AG04450 (cell line): Measurements from ENCODE around the gene CAMSAP1. TPM values are rescaled to one million over a fixed set of nuclear protein-coding genes. Genes with fewer than 3 reads are reported as not detected.

Source experiments
- CTCF ChIA-PET: fragments of 300-600, 350-600 bp; formaldehyde crosslinking; extraction: SDS; loops from one replicate; lab custom pipeline; 2022; ENCODE audit warnings: antibody characterized with exemption, inconsistent platforms; lab: Charles Lee
- POLR2A ChIA-PET: fragments of 350-600 bp; formaldehyde crosslinking; extraction: SDS; loops from one replicate; lab custom pipeline; 2021; ENCODE audit warnings: antibody characterized with exemption, inconsistent platforms; lab: Yijun Ruan, JAX
- DNase-seq: peaks from one replicate; pipeline ENCODE4 v3.0.0-alpha.2; 2011; ENCODE audit warnings: low read depth, low spot score
- H3K27ac ChIP-seq: one replicate; pipeline ENCODE4 v1.5.1; 2012; ENCODE audit warnings: low read depth, low read length, control low read depth
- H3K27me3 ChIP-seq: one replicate; pipeline ENCODE4 v1.6.0; 2012; ENCODE audit warnings: low read length; ENCODE audit not compliant: control insufficient read depth, insufficient read depth
- H3K4me3 ChIP-seq: 2 replicates; pipeline ENCODE4 v1.5.1; 2011; ENCODE audit warnings: mild to moderate bottlenecking, low read depth, low read length, control low read depth
- H3K9me3 ChIP-seq: 2 replicates; pipeline ENCODE4 v1.5.1; 2012; ENCODE audit warnings: low read length; ENCODE audit not compliant: control insufficient read depth, insufficient read depth
- CTCF ChIP-seq: IDR thresholded peaks from 2 replicates; pipeline ENCODE4 v1.5.1; 2011; ENCODE audit warnings: low read depth, low read length, control low read depth, inconsistent platforms
- polyA plus RNA-seq: library from polyadenylated mRNA; depleted of rRNA; stranded (reverse); fragments of >200 nt; gene quantifications from 2 replicates; pipeline ENCODE4 v1.2.3, GENCODE V29; 2011

CAMSAP1 gene
- polyA plus RNA-seq, 1 experiment = 7.8 TPM

- CTCF ChIA-PET = interaction anchor here (0.6 kb wide), 1 partner anchor 77 kb away, joined by 3 read pairs; no protein-coding TSS in a partner anchor
- Histone ChIP-seq H3K27ac (peak overlapping the region; percentile 55), H3K4me3 (peak overlapping the region; percentile 59), H3K9me3 (peaks cover 14% of the 10 kb centered on the region), H3K27me3 (no peaks in the 10 kb centered on the region)
- POLR2A ChIA-PET = no interaction called here
- DNase-seq = no peak
- no peak for TF ChIP-seq CTCF
Observed at GRCh38 chr9:135905380-135906258, 1.7 kb downstream of the CAMSAP1 start.

GRCh38 chr9:135903786-135904520, 3.4 kb downstream of the CAMSAP1 start:
- POLR2A ChIA-PET = no interaction called here
- Histone ChIP-seq H3K9me3 (peaks cover 17% of the 10 kb centered on the region), H3K27ac (no peak overlapping the region), H3K4me3 (no peak overlapping the region), H3K27me3 (no peaks in the 10 kb centered on the region)
- no peak for DNase-seq
- CTCF ChIA-PET = no interaction called here
- TF ChIP-seq CTCF = no peak

GRCh38 chr9:135903358-135903656, 4.0 kb downstream of the CAMSAP1 start:
- no peak for TF ChIP-seq CTCF
- POLR2A ChIA-PET = no interaction called here

GRCh38 chr9:135902655-135903357, 4.5 kb downstream of the CAMSAP1 start:
- no peak overlapping the region for H3K27ac ChIP-seq
- H3K9me3 ChIP-seq = peaks cover 13% of the 10 kb centered on the region
- no peak for TF ChIP-seq CTCF
- no peaks in the 10 kb centered on the region for H3K27me3 ChIP-seq
- CTCF ChIA-PET = no interaction called here
- H3K4me3 ChIP-seq = no peak overlapping the region
- DNase-seq = no peak
- POLR2A ChIA-PET = no interaction called here

More at GRCh38 chr9:135903358-135903656, 4.0 kb downstream of the CAMSAP1 start:
- Histone ChIP-seq H3K9me3 (peaks cover 16% of the 10 kb centered on the region), H3K27me3 (no peaks in the 10 kb centered on the region), H3K27ac (no peak overlapping the region), H3K4me3 (no peak overlapping the region)
- CTCF ChIA-PET = no interaction called here
- no peak for DNase-seq

- Histone ChIP-seq H3K9me3 (peaks cover 13% of the 10 kb centered on the region), H3K4me3 (no peak overlapping the region), H3K27ac (no peak overlapping the region), H3K27me3 (no peaks in the 10 kb centered on the region)
- CTCF ChIA-PET = no interaction called here
- no peak for TF ChIP-seq CTCF
- no peak for DNase-seq
- POLR2A ChIA-PET = no interaction called here
Observed at GRCh38 chr9:135901826-135902225, 5.5 kb downstream of the CAMSAP1 start.
